Ovary (tissue), 3 donors: ENCODE results near the gene CD276.

Source experiments
- EP300 ChIP-seq: sonication (generic); formaldehyde crosslinking; IDR thresholded peaks from one replicate; pipeline ENCODE4 v1.6.1; 2017; ENCODE audit warnings: antibody characterized with exemption
- POLR2A ChIP-seq: fragments of 450-650 bp; IDR thresholded peaks from one replicate; pipeline ENCODE4 v1.6.1; 2017; ENCODE audit warnings: antibody characterized with exemption, mild to moderate bottlenecking, moderate library complexity
- TF ChIP-seq, protein P1 (sequence below), 3 donors: fragments of 450-650 bp in 2 of 3; fragments of 200-600 bp in 1 of 3; IDR thresholded peaks; one replicate each; pipeline versions ENCODE4 v1.5.1 to v1.8.0; 2016 to 2022; ENCODE audit warnings: antibody characterized with exemption in 3 of 3, mild to moderate bottlenecking in 1 of 3
- donor health status: DM: no; HTN: no; CAD: no.

DNA sequence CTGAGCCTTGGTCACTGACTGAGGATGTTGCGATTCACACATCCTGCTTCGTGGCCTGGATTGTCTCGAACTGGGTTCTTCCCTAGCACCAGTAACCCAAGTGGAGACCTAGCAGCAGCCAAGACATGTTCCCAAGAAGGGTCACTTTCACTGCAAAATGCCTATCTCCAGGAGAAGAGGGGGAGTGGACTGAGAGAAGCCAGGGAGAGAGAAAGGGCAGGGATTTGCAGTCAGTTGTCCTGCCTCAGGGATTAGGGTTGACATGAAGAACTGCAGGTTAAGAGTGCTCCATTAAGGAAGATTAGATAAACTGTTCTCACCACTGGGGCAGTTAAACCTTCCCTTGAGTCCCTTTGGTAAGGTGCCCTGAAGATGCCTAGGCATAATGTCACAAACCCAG, 5.7 kb upstream of the CD276 start:
- TF ChIP-seq, protein P1, sequence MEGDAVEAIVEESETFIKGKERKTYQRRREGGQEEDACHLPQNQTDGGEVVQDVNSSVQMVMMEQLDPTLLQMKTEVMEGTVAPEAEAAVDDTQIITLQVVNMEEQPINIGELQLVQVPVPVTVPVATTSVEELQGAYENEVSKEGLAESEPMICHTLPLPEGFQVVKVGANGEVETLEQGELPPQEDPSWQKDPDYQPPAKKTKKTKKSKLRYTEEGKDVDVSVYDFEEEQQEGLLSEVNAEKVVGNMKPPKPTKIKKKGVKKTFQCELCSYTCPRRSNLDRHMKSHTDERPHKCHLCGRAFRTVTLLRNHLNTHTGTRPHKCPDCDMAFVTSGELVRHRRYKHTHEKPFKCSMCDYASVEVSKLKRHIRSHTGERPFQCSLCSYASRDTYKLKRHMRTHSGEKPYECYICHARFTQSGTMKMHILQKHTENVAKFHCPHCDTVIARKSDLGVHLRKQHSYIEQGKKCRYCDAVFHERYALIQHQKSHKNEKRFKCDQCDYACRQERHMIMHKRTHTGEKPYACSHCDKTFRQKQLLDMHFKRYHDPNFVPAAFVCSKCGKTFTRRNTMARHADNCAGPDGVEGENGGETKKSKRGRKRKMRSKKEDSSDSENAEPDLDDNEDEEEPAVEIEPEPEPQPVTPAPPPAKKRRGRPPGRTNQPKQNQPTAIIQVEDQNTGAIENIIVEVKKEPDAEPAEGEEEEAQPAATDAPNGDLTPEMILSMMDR (IDR thresholded peaks at IDR 0.05) = no peak
- TF ChIP-seq POLR2A (no peak), EP300 (no peak)
